ENCODE measurements around the gene NRIP1.
"Not testable (repeated sequence)": the region's sequence is repeated elsewhere in the genome, so short reads cannot be mapped to it uniquely, and the experiment has no call there.

The NRIP1 gene

GRCh38 chr21:14942801-14943490 lies 121.9 kb downstream of the NRIP1 start:
- no peak overlapping the region for H3K4me3 ChIP-seq (ENCODE audit: low read length in 2 of 2)
- no peak overlapping the region for H3K27ac ChIP-seq (ENCODE audit: low read depth in 2 of 2, low read length in 2 of 2)
- H3K4me1 ChIP-seq (ENCODE audit: control insufficient read depth in 2 of 2, insufficient read depth in 2 of 2, low read length in 2 of 2), result peaks cover 0 to 2% of the 10 kb centered on the region in 2 donors
- H3K36me3 ChIP-seq (ENCODE audit: control insufficient read depth in 2 of 2, insufficient read depth in 2 of 2, low read length in 2 of 2), result no peaks in the 10 kb centered on the region
- H3K27me3 ChIP-seq (ENCODE audit: control insufficient read depth in 2 of 2, insufficient read depth in 2 of 2, low read length in 2 of 2), result no peaks in the 10 kb centered on the region
- peaks cover 0 to 2% of the 10 kb centered on the region in 2 donors for H3K9me3 ChIP-seq (ENCODE audit: control insufficient read depth in 2 of 2, low read length in 2 of 2)
- no peak overlapping the region for H3K9ac ChIP-seq (ENCODE audit: low read depth in 1 of 2, low read length in 2 of 2)

DNA sequence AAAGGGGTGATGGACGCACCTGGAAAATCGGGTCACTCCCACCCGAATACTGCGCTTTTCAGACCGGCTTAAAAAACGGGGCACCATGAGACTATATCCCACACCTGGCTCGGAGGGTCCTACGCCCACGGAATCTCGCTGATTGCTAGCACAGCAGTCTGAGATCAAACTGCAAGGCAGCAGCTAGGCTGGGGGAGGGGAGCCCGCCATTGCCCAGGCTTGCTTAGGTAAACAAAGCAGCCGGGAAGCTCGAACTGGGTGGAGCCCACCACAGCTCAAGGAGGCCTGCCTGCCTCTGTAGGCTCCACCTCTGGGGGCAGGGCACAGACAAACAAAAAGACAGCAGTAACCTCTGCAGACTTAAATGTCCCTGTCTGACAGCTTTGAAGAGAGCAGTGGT lies 137.5 kb downstream of the NRIP1 start:
- not testable (repeated sequence) for H3K27ac ChIP-seq (ENCODE audit: low read depth in 2 of 2, low read length in 2 of 2); H3K4me3 ChIP-seq (ENCODE audit: low read length in 2 of 2); H3K9ac ChIP-seq (ENCODE audit: low read depth in 1 of 2, low read length in 2 of 2); H3K4me1 ChIP-seq (ENCODE audit: control insufficient read depth in 2 of 2, insufficient read depth in 2 of 2, low read length in 2 of 2); H3K36me3 ChIP-seq (ENCODE audit: control insufficient read depth in 2 of 2, insufficient read depth in 2 of 2, low read length in 2 of 2); H3K27me3 ChIP-seq (ENCODE audit: control insufficient read depth in 2 of 2, insufficient read depth in 2 of 2, low read length in 2 of 2); H3K9me3 ChIP-seq (ENCODE audit: control insufficient read depth in 2 of 2, low read length in 2 of 2)

DNA sequence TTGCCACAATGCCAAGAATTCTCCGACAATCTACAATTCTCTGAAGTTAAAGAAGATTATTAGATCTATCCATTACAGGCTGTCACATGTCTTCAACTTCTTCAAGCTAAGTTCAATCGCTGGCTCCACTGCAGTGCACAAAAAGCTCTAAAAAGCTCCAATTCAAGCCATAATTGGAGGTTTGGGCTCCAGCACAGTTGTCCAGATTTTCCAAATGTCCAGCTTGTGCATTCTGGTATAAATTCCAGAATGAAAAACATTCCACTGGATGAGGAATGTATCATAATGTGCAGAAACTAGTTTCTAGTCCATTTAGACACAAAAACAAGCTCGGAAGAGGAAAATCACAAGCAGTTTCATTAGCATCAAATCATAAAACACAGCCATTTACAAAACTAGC lies 138.6 kb downstream of the NRIP1 start:
- no peak overlapping the region for H3K9ac ChIP-seq (ENCODE audit: low read depth in 1 of 2, low read length in 2 of 2)
- H3K36me3 ChIP-seq (ENCODE audit: control insufficient read depth in 2 of 2, insufficient read depth in 2 of 2, low read length in 2 of 2), result no peaks in the 10 kb centered on the region
- no peaks in the 10 kb centered on the region for H3K9me3 ChIP-seq (ENCODE audit: control insufficient read depth in 2 of 2, low read length in 2 of 2)
- no peak overlapping the region for H3K27ac ChIP-seq (ENCODE audit: low read depth in 2 of 2, low read length in 2 of 2)
- no peaks in the 10 kb centered on the region for H3K27me3 ChIP-seq (ENCODE audit: control insufficient read depth in 2 of 2, insufficient read depth in 2 of 2, low read length in 2 of 2)
- no peak overlapping the region for H3K4me3 ChIP-seq (ENCODE audit: low read length in 2 of 2)
- no peaks in the 10 kb centered on the region for H3K4me1 ChIP-seq (ENCODE audit: control insufficient read depth in 2 of 2, insufficient read depth in 2 of 2, low read length in 2 of 2)

DNA sequence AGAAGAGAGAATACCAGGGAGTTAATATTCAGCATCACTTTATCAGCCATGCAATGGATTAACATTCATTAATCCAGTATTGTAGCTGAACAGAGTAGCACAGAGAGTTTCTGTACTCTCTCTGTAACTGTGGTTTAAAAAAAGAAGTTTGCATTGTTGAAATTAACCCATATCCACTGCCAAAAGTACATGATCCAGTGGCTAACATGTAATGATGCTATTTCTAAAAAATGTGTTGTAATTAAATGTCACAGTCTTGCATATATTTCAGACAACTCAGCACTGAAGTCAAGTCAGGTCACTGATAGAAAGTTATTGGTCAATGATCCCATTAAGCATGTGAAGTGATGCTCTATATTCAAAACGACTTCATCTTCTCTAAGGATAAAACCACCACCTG lies 141.3 kb downstream of the NRIP1 start:
- Histone ChIP-seq H3K9ac (ENCODE audit: low read depth in 1 of 2, low read length in 2 of 2) (no peak overlapping the region), H3K4me1 (ENCODE audit: control insufficient read depth in 2 of 2, insufficient read depth in 2 of 2, low read length in 2 of 2) (no peaks in the 10 kb centered on the region), H3K27me3 (ENCODE audit: control insufficient read depth in 2 of 2, insufficient read depth in 2 of 2, low read length in 2 of 2) (no peaks in the 10 kb centered on the region), H3K27ac (ENCODE audit: low read depth in 2 of 2, low read length in 2 of 2) (no peak overlapping the region), H3K4me3 (ENCODE audit: low read length in 2 of 2) (no peak overlapping the region), H3K9me3 (ENCODE audit: control insufficient read depth in 2 of 2, low read length in 2 of 2) (no peaks in the 10 kb centered on the region), H3K36me3 (ENCODE audit: control insufficient read depth in 2 of 2, insufficient read depth in 2 of 2, low read length in 2 of 2) (no peaks in the 10 kb centered on the region)

GRCh38 chr21:14922980-14923379 lies 141.8 kb downstream of the NRIP1 start:
- H3K9me3 ChIP-seq (ENCODE audit: control insufficient read depth in 2 of 2, low read length in 2 of 2), result no peaks in the 10 kb centered on the region
- no peaks in the 10 kb centered on the region for H3K27me3 ChIP-seq (ENCODE audit: control insufficient read depth in 2 of 2, insufficient read depth in 2 of 2, low read length in 2 of 2)
- no peak overlapping the region for H3K4me3 ChIP-seq (ENCODE audit: low read length in 2 of 2)
- H3K36me3 ChIP-seq (ENCODE audit: control insufficient read depth in 2 of 2, insufficient read depth in 2 of 2, low read length in 2 of 2), result no peaks in the 10 kb centered on the region
- H3K4me1 ChIP-seq (ENCODE audit: control insufficient read depth in 2 of 2, insufficient read depth in 2 of 2, low read length in 2 of 2), result no peaks in the 10 kb centered on the region
- no peak overlapping the region for H3K27ac ChIP-seq (ENCODE audit: low read depth in 2 of 2, low read length in 2 of 2)
- no peak overlapping the region for H3K9ac ChIP-seq (ENCODE audit: low read depth in 1 of 2, low read length in 2 of 2)

DNA sequence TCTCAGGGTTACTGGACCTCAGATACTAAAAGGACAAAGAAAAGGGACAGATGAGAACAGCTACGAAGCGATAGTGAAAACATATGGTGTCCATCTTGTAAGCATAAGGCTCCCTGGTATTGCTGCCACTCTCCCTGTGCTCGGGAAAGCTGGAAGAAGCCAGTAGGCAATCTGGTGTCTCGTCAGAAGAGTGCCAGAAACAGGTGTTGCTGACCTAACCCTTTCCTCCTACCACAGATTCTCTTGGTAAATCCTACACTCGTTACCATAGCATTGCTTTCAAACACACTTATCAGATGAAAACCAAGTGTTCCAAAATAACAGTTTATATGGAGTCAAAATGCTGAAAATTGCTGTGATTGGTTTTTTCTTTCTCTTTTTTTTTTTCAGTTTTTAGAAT lies 146.3 kb downstream of the NRIP1 start:
- H3K27ac ChIP-seq (ENCODE audit: low read depth in 2 of 2, low read length in 2 of 2), result no peak overlapping the region
- H3K4me1 ChIP-seq (ENCODE audit: control insufficient read depth in 2 of 2, insufficient read depth in 2 of 2, low read length in 2 of 2), result peaks cover 10 to 11% of the 10 kb centered on the region in 2 donors
- H3K27me3 ChIP-seq (ENCODE audit: control insufficient read depth in 2 of 2, insufficient read depth in 2 of 2, low read length in 2 of 2), result no peaks in the 10 kb centered on the region
- H3K4me3 ChIP-seq (ENCODE audit: low read length in 2 of 2), result no peak overlapping the region
- no peak overlapping the region for H3K9ac ChIP-seq (ENCODE audit: low read depth in 1 of 2, low read length in 2 of 2)
- H3K9me3 ChIP-seq (ENCODE audit: control insufficient read depth in 2 of 2, low read length in 2 of 2), result no peaks in the 10 kb centered on the region
- H3K36me3 ChIP-seq (ENCODE audit: control insufficient read depth in 2 of 2, insufficient read depth in 2 of 2, low read length in 2 of 2), result no peaks in the 10 kb centered on the region

DNA sequence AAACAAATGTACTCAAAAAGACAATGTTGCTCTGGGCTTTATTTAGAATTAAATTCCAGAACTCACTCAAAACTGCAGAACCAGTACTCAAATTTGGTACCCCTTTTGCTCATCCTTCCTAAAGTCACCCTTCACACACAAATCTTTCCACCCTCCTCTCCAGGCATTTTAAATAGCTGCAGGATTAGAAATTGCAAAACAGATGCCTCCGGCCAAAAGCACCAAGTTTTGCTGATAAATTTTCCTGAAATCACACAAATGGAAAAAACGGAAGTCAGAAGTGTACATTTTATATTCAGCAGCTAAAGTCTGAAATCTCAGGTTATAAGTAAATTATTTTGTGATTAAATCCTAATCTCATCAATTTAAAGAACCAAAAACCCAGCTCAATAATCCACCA lies 147.0 kb downstream of the NRIP1 start:
- H3K9me3 ChIP-seq (ENCODE audit: control insufficient read depth in 2 of 2, low read length in 2 of 2), result no peaks in the 10 kb centered on the region
- no peak overlapping the region for H3K9ac ChIP-seq (ENCODE audit: low read depth in 1 of 2, low read length in 2 of 2)
- no peaks in the 10 kb centered on the region for H3K27me3 ChIP-seq (ENCODE audit: control insufficient read depth in 2 of 2, insufficient read depth in 2 of 2, low read length in 2 of 2)
- H3K36me3 ChIP-seq (ENCODE audit: control insufficient read depth in 2 of 2, insufficient read depth in 2 of 2, low read length in 2 of 2), result no peaks in the 10 kb centered on the region
- H3K4me1 ChIP-seq (ENCODE audit: control insufficient read depth in 2 of 2, insufficient read depth in 2 of 2, low read length in 2 of 2), result peaks cover 10 to 11% of the 10 kb centered on the region in 2 donors
- no peak overlapping the region for H3K4me3 ChIP-seq (ENCODE audit: low read length in 2 of 2)
- no peak overlapping the region for H3K27ac ChIP-seq (ENCODE audit: low read depth in 2 of 2, low read length in 2 of 2)

DNA sequence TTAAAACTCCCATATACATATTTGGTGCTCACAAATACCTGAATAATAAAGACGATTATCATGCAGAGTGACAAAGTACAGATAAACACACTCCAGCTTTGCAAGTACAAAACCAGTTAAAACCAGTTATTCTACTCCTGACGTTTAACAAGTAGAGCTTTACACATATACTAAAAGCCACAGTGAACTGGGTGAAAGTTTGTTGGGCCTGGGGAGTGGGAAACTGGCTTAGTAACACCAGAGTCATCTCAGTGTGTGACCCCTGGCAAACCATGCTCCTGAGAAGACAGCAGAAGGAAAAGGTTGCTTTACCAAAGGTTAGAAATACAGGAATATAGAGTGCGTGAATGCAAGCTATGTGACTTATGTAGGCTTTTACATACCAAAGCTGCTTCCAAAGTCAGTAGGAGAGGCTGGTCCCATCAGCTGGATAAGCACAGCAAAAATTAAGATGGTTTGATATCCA lies 148.1 kb downstream of the NRIP1 start:
- Histone ChIP-seq H3K27me3 (ENCODE audit: control insufficient read depth in 2 of 2, insufficient read depth in 2 of 2, low read length in 2 of 2) (no peaks in the 10 kb centered on the region), H3K9me3 (ENCODE audit: control insufficient read depth in 2 of 2, low read length in 2 of 2) (no peaks in the 10 kb centered on the region), H3K36me3 (ENCODE audit: control insufficient read depth in 2 of 2, insufficient read depth in 2 of 2, low read length in 2 of 2) (no peaks in the 10 kb centered on the region), H3K4me1 (ENCODE audit: control insufficient read depth in 2 of 2, insufficient read depth in 2 of 2, low read length in 2 of 2) (peaks cover 10 to 11% of the 10 kb centered on the region in 2 donors), H3K9ac (ENCODE audit: low read depth in 1 of 2, low read length in 2 of 2) (no peak overlapping the region), H3K27ac (ENCODE audit: low read depth in 2 of 2, low read length in 2 of 2) (peak overlapping the region in 1 of 2 donors; percentile 25), H3K4me3 (ENCODE audit: low read length in 2 of 2) (no peak overlapping the region)

DNA sequence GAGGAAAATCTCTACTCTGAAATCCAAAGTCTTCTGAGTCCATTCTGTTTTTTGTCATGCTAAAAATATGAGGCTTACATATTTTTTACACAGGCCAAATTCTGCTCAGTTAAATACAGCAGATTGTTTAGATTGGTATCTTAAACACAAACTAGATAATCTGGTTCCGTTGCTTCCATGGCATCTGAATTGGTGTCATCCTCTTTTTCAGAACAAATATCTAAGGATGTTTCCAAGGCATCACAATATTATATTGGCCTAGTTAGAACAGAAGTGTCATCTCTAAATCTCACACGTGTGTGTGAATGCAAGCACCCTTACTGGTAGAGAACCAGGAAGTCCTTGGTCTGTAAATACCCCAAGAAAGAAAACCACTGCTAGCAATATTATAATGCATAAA lies 151.2 kb downstream of the NRIP1 start:
- Histone ChIP-seq H3K27ac (ENCODE audit: low read depth in 2 of 2, low read length in 2 of 2) (no peak overlapping the region), H3K9me3 (ENCODE audit: control insufficient read depth in 2 of 2, low read length in 2 of 2) (no peaks in the 10 kb centered on the region), H3K4me3 (ENCODE audit: low read length in 2 of 2) (no peak overlapping the region), H3K36me3 (ENCODE audit: control insufficient read depth in 2 of 2, insufficient read depth in 2 of 2, low read length in 2 of 2) (no peaks in the 10 kb centered on the region), H3K9ac (ENCODE audit: low read depth in 1 of 2, low read length in 2 of 2) (no peak overlapping the region), H3K27me3 (ENCODE audit: control insufficient read depth in 2 of 2, insufficient read depth in 2 of 2, low read length in 2 of 2) (no peaks in the 10 kb centered on the region), H3K4me1 (ENCODE audit: control insufficient read depth in 2 of 2, insufficient read depth in 2 of 2, low read length in 2 of 2) (peaks cover 10 to 11% of the 10 kb centered on the region in 2 donors)

DNA sequence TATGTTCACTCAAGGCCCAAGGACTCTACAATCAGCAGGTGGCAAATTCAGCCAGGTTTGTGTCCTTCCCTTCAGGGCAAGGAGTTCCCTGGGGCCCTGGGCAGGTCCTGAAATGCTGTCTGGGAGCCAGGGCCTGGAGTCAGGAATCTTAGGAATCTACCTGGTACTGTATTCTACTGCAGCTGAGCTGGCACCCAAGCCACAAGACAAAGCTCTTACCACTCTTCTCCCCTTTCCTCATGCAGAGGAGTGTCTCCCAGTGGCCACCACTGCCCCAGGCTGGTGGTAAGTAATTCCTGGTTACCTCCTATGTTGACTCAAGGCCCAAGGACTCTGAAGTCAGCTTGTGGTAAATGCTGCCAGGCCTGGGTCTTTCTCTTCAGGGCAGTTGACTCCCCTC lies 153.4 kb downstream of the NRIP1 start:
- Histone ChIP-seq H3K4me3 (ENCODE audit: low read length in 2 of 2) (no peak overlapping the region), H3K27me3 (ENCODE audit: control insufficient read depth in 2 of 2, insufficient read depth in 2 of 2, low read length in 2 of 2) (no peaks in the 10 kb centered on the region), H3K36me3 (ENCODE audit: control insufficient read depth in 2 of 2, insufficient read depth in 2 of 2, low read length in 2 of 2) (no peaks in the 10 kb centered on the region), H3K9ac (ENCODE audit: low read depth in 1 of 2, low read length in 2 of 2) (no peak overlapping the region), H3K4me1 (ENCODE audit: control insufficient read depth in 2 of 2, insufficient read depth in 2 of 2, low read length in 2 of 2) (peaks cover 5 to 6% of the 10 kb centered on the region in 2 donors), H3K9me3 (ENCODE audit: control insufficient read depth in 2 of 2, low read length in 2 of 2) (no peaks in the 10 kb centered on the region), H3K27ac (ENCODE audit: low read depth in 2 of 2, low read length in 2 of 2) (no peak overlapping the region)

Measured in mucosa of rectum (tissue), 2 donors.